ENCODE results near the gene THOP1.

- TF ChIP-seq POLR2A (IDR thresholded peaks at IDR 0.05) (no peak), CTCF (IDR thresholded peaks at IDR 0.05) (no peak)
Observed at GRCh38 chr19:2806736-2807378, 21.6 kb downstream of the THOP1 start.

Data from ovary (tissue), 3 donors.